ENCODE results near the gene ABHD11.

Gene ABHD11

DNA sequence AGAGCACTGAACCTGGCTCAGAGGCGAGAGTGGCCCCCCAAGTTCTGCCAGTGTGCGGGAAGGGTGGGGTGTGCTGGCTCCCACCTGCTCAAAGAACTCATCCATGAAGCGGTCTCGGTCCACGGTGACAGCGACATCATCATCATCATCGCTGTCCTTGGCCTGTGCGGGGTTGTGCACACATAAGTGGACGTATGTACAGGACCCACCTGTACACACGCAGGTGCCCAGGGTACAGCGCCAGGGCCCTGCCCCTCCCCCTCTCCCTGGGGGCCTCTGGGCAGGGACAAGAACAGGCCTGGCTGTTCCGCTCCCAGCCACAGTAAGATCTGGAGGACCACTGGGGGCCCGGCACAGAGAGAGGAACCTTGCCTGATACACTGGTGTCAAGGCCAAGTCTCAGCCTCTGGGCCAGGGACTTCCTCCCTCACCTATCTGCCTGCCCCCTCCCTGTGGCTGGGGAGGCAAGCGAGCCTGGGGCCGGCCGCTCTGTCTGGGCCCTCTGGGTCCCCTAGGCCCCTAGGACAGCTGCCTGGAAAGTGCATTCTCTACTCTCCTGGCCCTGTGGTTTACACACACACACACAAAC is 29.5 kb downstream of the ABHD11 start:
- no peak for TF ChIP-seq EZH2phosphoT487 (IDR thresholded peaks at IDR 0.05; ENCODE audit: borderline replicate concordance, low read length)
- TF ChIP-seq, protein P1, sequence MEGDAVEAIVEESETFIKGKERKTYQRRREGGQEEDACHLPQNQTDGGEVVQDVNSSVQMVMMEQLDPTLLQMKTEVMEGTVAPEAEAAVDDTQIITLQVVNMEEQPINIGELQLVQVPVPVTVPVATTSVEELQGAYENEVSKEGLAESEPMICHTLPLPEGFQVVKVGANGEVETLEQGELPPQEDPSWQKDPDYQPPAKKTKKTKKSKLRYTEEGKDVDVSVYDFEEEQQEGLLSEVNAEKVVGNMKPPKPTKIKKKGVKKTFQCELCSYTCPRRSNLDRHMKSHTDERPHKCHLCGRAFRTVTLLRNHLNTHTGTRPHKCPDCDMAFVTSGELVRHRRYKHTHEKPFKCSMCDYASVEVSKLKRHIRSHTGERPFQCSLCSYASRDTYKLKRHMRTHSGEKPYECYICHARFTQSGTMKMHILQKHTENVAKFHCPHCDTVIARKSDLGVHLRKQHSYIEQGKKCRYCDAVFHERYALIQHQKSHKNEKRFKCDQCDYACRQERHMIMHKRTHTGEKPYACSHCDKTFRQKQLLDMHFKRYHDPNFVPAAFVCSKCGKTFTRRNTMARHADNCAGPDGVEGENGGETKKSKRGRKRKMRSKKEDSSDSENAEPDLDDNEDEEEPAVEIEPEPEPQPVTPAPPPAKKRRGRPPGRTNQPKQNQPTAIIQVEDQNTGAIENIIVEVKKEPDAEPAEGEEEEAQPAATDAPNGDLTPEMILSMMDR (IDR thresholded peaks at IDR 0.05; ENCODE audit: low read depth, low read length, poor library complexity, severe bottlenecking) = no peak
- Histone ChIP-seq H3K9me2 (replicated peaks; ENCODE audit: control insufficient read depth, low read length) (no peaks in the 10 kb centered on the region), H3K79me2 (ENCODE audit: control insufficient read depth, low read length) (no peaks in the 10 kb centered on the region), H3K27ac (ENCODE audit: low read depth, low read length) (no peak overlapping the region), H3K4me2 (ENCODE audit: low read length) (no peak overlapping the region), H3K4me3 (ENCODE audit: low read length) (no peak overlapping the region), H3K36me3 (ENCODE audit: control insufficient read depth, low read length) (no peaks in the 10 kb centered on the region), H3K27me3 (ENCODE audit: control insufficient read depth, low read length) (no peaks in the 10 kb centered on the region), H3F3A (ENCODE audit: control insufficient read depth, insufficient read depth) (no peaks in the 10 kb centered on the region), H4K20me1 (ENCODE audit: control insufficient read depth, insufficient read depth, low read depth, low read length) (peaks cover 4% of the 10 kb centered on the region; the same call in 1 of the 2 replicates), H3K4me1 (ENCODE audit: control insufficient read depth, low read length) (peaks cover 11% of the 10 kb centered on the region), H3K9me3 (ENCODE audit: control insufficient read depth, insufficient read depth, low read length) (no peaks in the 10 kb centered on the region)

DNA sequence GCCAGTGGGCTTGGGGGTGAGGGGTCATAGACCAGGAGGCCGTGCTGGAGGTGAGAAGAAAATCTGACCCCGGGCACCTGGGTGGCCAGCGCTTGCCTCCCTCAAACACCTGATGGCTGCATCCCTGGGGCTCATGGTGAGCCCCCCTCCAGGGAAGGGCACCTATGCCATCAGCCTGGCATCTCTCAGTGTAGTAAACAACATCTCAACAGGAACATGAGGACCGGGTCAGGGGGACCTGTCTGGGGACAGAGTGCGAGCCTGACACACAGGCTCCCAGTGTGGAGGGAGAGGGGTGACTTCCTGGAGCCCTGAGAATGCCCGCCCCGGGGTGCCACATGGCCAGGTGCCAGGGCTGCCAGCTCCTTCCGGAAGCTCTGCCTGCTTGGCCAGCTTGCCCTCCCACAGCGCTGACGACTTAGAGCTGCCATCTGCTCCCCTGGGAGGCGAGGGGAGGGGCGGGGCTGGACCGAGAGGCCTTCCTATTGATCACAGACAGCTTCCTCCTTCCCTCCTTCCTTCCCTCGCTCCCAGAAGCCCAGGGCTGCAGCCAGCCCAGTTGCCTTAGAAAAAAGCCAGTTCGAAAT is 31.5 kb downstream of the ABHD11 start:
- H3K36me3 ChIP-seq (ENCODE audit: control insufficient read depth, low read length) = no peaks in the 10 kb centered on the region
- no peaks in the 10 kb centered on the region for H4K20me1 ChIP-seq (ENCODE audit: control insufficient read depth, insufficient read depth, low read depth, low read length)
- no peaks in the 10 kb centered on the region for H3K27me3 ChIP-seq (ENCODE audit: control insufficient read depth, low read length)
- no peaks in the 10 kb centered on the region for H3K9me3 ChIP-seq (ENCODE audit: control insufficient read depth, insufficient read depth, low read length)
- H3K27ac ChIP-seq (ENCODE audit: low read depth, low read length) = no peak overlapping the region
- peaks cover 13% of the 10 kb centered on the region for H3K4me1 ChIP-seq (ENCODE audit: control insufficient read depth, low read length)
- no peaks in the 10 kb centered on the region for H3K79me2 ChIP-seq (ENCODE audit: control insufficient read depth, low read length)
- H3K9me2 ChIP-seq (replicated peaks; ENCODE audit: control insufficient read depth, low read length) = no peaks in the 10 kb centered on the region
- H3K4me3 ChIP-seq (ENCODE audit: low read length) = no peak overlapping the region
- peak overlapping the region; percentile 19 for H3K4me2 ChIP-seq (ENCODE audit: low read length)
- TF ChIP-seq, protein P1 (IDR thresholded peaks at IDR 0.05; ENCODE audit: low read depth, low read length, poor library complexity, severe bottlenecking) = no peak
- TF ChIP-seq EZH2phosphoT487 (IDR thresholded peaks at IDR 0.05; ENCODE audit: borderline replicate concordance, low read length) = no peak
- H3F3A ChIP-seq (ENCODE audit: control insufficient read depth, insufficient read depth) = no peaks in the 10 kb centered on the region

DNA sequence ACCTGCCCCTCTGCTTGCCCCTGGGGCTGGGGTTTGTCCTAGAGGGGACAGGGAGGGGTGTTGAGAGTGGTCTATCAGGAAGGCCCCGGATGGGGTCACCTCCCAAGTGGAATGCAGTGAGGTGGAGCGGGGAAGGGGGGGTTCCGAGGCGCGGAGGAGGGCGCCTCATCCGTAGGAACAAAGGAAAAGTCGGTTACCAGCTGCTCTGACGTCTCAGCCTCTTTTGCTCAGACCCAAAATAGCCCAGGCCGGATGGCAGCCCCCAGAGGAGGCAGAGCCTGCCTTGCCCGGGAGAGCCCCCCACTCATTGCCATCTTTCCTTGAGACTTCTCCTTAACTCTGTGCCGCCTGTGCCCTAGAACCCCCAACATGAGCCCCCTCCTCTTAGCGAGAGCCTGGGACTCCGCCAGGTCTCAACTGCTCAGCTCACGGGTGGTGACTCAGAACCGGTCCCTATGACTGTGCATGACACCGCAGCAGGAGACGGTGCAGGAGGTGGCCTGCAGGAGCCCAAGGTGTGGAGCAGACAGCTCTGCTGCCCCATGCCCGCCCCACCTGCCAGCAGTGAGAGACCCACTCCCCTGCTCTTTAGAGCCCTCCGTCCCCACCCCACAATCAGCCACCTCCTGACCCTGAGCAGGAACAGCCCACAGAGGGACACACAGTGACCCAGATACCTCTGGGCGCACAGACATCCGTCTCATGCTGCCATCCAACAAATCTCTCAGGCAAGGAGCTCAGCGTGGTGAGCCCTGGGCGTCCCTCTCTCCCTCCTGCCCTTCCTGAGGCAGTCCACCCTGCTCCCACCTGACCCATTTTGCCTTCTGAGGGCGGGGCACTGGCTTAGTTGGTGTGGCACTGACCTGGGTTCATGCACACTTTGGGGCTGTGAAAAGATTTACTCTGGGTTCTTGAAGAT is 32.2 kb downstream of the ABHD11 start:
- no peaks in the 10 kb centered on the region for H4K20me1 ChIP-seq (ENCODE audit: control insufficient read depth, insufficient read depth, low read depth, low read length)
- no peaks in the 10 kb centered on the region for H3F3A ChIP-seq (ENCODE audit: control insufficient read depth, insufficient read depth)
- H3K9me3 ChIP-seq (ENCODE audit: control insufficient read depth, insufficient read depth, low read length) = no peaks in the 10 kb centered on the region
- no peak overlapping the region for H3K27ac ChIP-seq (ENCODE audit: low read depth, low read length)
- H3K4me2 ChIP-seq (ENCODE audit: low read length) = no peak overlapping the region
- H3K4me1 ChIP-seq (ENCODE audit: control insufficient read depth, low read length) = peaks cover 13% of the 10 kb centered on the region
- H3K27me3 ChIP-seq (ENCODE audit: control insufficient read depth, low read length) = no peaks in the 10 kb centered on the region
- no peaks in the 10 kb centered on the region for H3K79me2 ChIP-seq (ENCODE audit: control insufficient read depth, low read length)
- TF ChIP-seq EZH2phosphoT487 (IDR thresholded peaks at IDR 0.05; ENCODE audit: borderline replicate concordance, low read length) = no peak
- TF ChIP-seq, protein P1 (IDR thresholded peaks at IDR 0.05; ENCODE audit: low read depth, low read length, poor library complexity, severe bottlenecking) = no peak
- no peaks in the 10 kb centered on the region for H3K36me3 ChIP-seq (ENCODE audit: control insufficient read depth, low read length)
- H3K4me3 ChIP-seq (ENCODE audit: low read length) = no peak overlapping the region
- no peaks in the 10 kb centered on the region for H3K9me2 ChIP-seq (replicated peaks; ENCODE audit: control insufficient read depth, low read length)

All from DOHH2 (cell line).